Tibial nerve (tissue), 4 donors: Measurements from ENCODE around the gene C1orf141. TPM values are rescaled to one million over a fixed set of nuclear protein-coding genes. Genes with fewer than 3 reads are reported as not detected.

Experiments used
- DNase-seq, 2 donors: peaks; one replicate each; pipeline ENCODE4 v3.0.0-alpha.2; 2019; ENCODE audit warnings: low spot score in 2 of 2
- H3K27ac ChIP-seq, 4 donors: fragments of 200-600 bp; sonication (generic) in 3 of 4; one replicate each; pipeline ENCODE4 v1.5.1; 2017 to 2019; ENCODE audit warnings: mild to moderate bottlenecking in 1 of 4
- H3K27me3 ChIP-seq, 2 donors: fragments of 200-600 bp; sonication (generic) in 1 of 2; one replicate each; pipeline versions ENCODE4 v1.5.1 to v1.6.0; 2017 to 2019
- H3K36me3 ChIP-seq, 3 donors: fragments of 200-600 bp; sonication (generic); one replicate each; pipeline ENCODE4 v1.5.1; 2018 to 2019
- H3K4me1 ChIP-seq, 4 donors: fragments of 200-600 bp; sonication (generic) in 3 of 4; one replicate each; pipeline ENCODE4 v1.5.1; 2017 to 2019
- H3K4me3 ChIP-seq, 4 donors: fragments of 200-600 bp; sonication (generic) in 3 of 4; one replicate each; pipeline ENCODE4 v1.5.1; 2017 to 2019; ENCODE audit warnings: mild to moderate bottlenecking in 1 of 4, moderate library complexity in 1 of 4
- H3K9me3 ChIP-seq, 4 donors: fragments of 200-600 bp; sonication (generic) in 3 of 4; one replicate each; pipeline ENCODE4 v1.5.1; 2017 to 2019
- CTCF ChIP-seq, 5 experiments: fragments of 200-600 bp in 3 of 5; fragments of 450-650 bp in 2 of 5; sonication (generic) in 3 of 5; IDR thresholded peaks; one replicate each; pipeline ENCODE4 v1.5.1; 2016 to 2019; ENCODE audit warnings: antibody characterized with exemption in 5 of 5, mild to moderate bottlenecking in 3 of 5, moderate library complexity in 2 of 5
- EP300 ChIP-seq, 2 donors: sonication (generic); formaldehyde crosslinking; IDR thresholded peaks; one replicate each; pipeline ENCODE4 v1.6.1; 2017; ENCODE audit warnings: antibody characterized with exemption in 2 of 2, mild to moderate bottlenecking in 1 of 2
- POLR2A ChIP-seq, 2 donors: fragments of 450-650 bp; IDR thresholded peaks; one replicate each; pipeline ENCODE4 v1.6.1; 2017; ENCODE audit warnings: antibody characterized with exemption in 2 of 2, mild to moderate bottlenecking in 2 of 2, moderate library complexity in 2 of 2
- WGBS, 2 donors: methylation state at CpG; one replicate each; pipeline ENCODE4 v1.1.5; 2018; 5-methylcytosine and 5-hydroxymethylcytosine counted together
- total RNA-seq, 4 donors: library from RNA; depleted of rRNA; stranded (reverse); fragments of >200 nt; gene quantifications; one replicate each; pipeline ENCODE4 v1.1.0, GENCODE V29; 2016

Gene C1orf141
- total RNA-seq, 4 donors from 2014 or later: not detected

GRCh38 chr1:67118191-67118590 lies 16.6 kb downstream of the C1orf141 start:
- Histone ChIP-seq H3K4me1 (no peaks in the 10 kb centered on the region), H3K27ac (no peak overlapping the region), H3K27me3 (no peaks in the 10 kb centered on the region), H3K4me3 (no peak overlapping the region), H3K9me3 (peaks cover 0 to 25% (median 0%) of the 10 kb centered on the region in 4 donors), H3K36me3 (no peaks in the 10 kb centered on the region)
- DNase-seq: no peak
- no peak for TF ChIP-seq POLR2A (IDR thresholded peaks at IDR 0.05)
- no peak for TF ChIP-seq CTCF (IDR thresholded peaks at IDR 0.05)
- TF ChIP-seq EP300 (IDR thresholded peaks at IDR 0.05): no peak

- H3K9me3 ChIP-seq: peaks cover 0 to 20% (median 0%) of the 10 kb centered on the region in 4 donors
- H3K4me1 ChIP-seq: no peaks in the 10 kb centered on the region
- no peaks in the 10 kb centered on the region for H3K36me3 ChIP-seq
- TF ChIP-seq POLR2A (IDR thresholded peaks at IDR 0.05) (no peak), CTCF (IDR thresholded peaks at IDR 0.05) (no peak)
- no peak overlapping the region for H3K27ac ChIP-seq
- WGBS, 2 donors: 46 to 59% methylated on average over 2 of the region's 2 CpGs
- no peak for DNase-seq
- H3K27me3 ChIP-seq: no peaks in the 10 kb centered on the region
- H3K4me3 ChIP-seq: no peak overlapping the region
Measured at GRCh38 chr1:67114162-67114561, 20.6 kb downstream of the C1orf141 start.

- no peak for DNase-seq
- H3K9me3 ChIP-seq: peaks cover 0 to 20% (median 0%) of the 10 kb centered on the region in 4 donors
- no peaks in the 10 kb centered on the region for H3K27me3 ChIP-seq
- no peak for TF ChIP-seq CTCF (IDR thresholded peaks at IDR 0.05)
- no peak for TF ChIP-seq POLR2A (IDR thresholded peaks at IDR 0.05)
- no peak for TF ChIP-seq EP300 (IDR thresholded peaks at IDR 0.05)
- H3K4me3 ChIP-seq: no peak overlapping the region
- H3K36me3 ChIP-seq: no peaks in the 10 kb centered on the region
- WGBS, 2 donors: 19 to 39% methylated on average over 2 of the region's 2 CpGs
- no peaks in the 10 kb centered on the region for H3K4me1 ChIP-seq
- no peak overlapping the region for H3K27ac ChIP-seq
Measured at GRCh38 chr1:67110352-67110751, 24.4 kb downstream of the C1orf141 start.

- Histone ChIP-seq H3K27ac (no peak overlapping the region), H3K36me3 (no peaks in the 10 kb centered on the region), H3K9me3 (no peaks in the 10 kb centered on the region), H3K27me3 (no peaks in the 10 kb centered on the region), H3K4me3 (no peak overlapping the region), H3K4me1 (no peaks in the 10 kb centered on the region)
- no peak for DNase-seq
- WGBS, 2 donors: 40 to 46% methylated on average over 2 of the region's 2 CpGs
- TF ChIP-seq EP300 (IDR thresholded peaks at IDR 0.05) (no peak), CTCF (IDR thresholded peaks at IDR 0.05) (no peak), POLR2A (IDR thresholded peaks at IDR 0.05) (no peak)
Measured at GRCh38 chr1:67105508-67105907, 29.3 kb downstream of the C1orf141 start.

GRCh38 chr1:67103548-67103947 lies 31.2 kb downstream of the C1orf141 start:
- no peak overlapping the region for H3K4me3 ChIP-seq
- DNase-seq: no peak
- 72 to 73% methylated on average over 1 of the region's 1 CpG for WGBS, 2 donors
- H3K9me3 ChIP-seq: no peaks in the 10 kb centered on the region
- no peaks in the 10 kb centered on the region for H3K36me3 ChIP-seq
- TF ChIP-seq EP300 (IDR thresholded peaks at IDR 0.05) (no peak), POLR2A (IDR thresholded peaks at IDR 0.05) (no peak), CTCF (IDR thresholded peaks at IDR 0.05) (no peak)
- no peaks in the 10 kb centered on the region for H3K27me3 ChIP-seq
- no peaks in the 10 kb centered on the region for H3K4me1 ChIP-seq
- H3K27ac ChIP-seq: no peak overlapping the region
